Measurements from ENCODE around the gene NISCH.

GRCh38 chr3:52515192-52515591 lies 59.8 kb downstream of the NISCH start:
- TF ChIP-seq CTCF (IDR thresholded peaks at IDR 0.05): no peak
- TF ChIP-seq EZH2 (IDR thresholded peaks at IDR 0.05): no peak
- no peak for TF ChIP-seq EZH2phosphoT487 (IDR thresholded peaks at IDR 0.05)
